ENCODE results near the gene HSPB7.

- no peak for TF ChIP-seq POLR2A (IDR thresholded peaks at IDR 0.05; ENCODE audit: low read length)
- TF ChIP-seq GATA1 (IDR thresholded peaks at IDR 0.05; ENCODE audit: low read depth, low read length), result no peak
These were observed 3.8 kb upstream of the HSPB7 start, which contains the start of gene CLCNKA for GRCh38 chr1:16021681-16022080.
